Fibroblast of skin of abdomen (primary cell): ENCODE results near the gene EFCAB12. TPM values are rescaled to one million over a fixed set of nuclear protein-coding genes. Genes with fewer than 3 reads are reported as not detected.

Source experiments
- DNase-seq: peaks from one replicate; pipeline ENCODE4 v3.0.0-alpha.2; 2013
- polyA plus RNA-seq, 2 experiments: library from polyadenylated mRNA; unstranded; fragments of 120-200 nt; gene quantifications; one replicate each; pipeline ENCODE4 v1.2.1, GENCODE V29; 2013; ENCODE audit not compliant: insufficient read length in 2 of 2

The EFCAB12 gene
- polyA plus RNA-seq (2013, experiment 1 of 2; ENCODE audit: insufficient read length), result 0.09 TPM
- 0.07 TPM for polyA plus RNA-seq (2013, experiment 2 of 2; ENCODE audit: insufficient read length)

DNA sequence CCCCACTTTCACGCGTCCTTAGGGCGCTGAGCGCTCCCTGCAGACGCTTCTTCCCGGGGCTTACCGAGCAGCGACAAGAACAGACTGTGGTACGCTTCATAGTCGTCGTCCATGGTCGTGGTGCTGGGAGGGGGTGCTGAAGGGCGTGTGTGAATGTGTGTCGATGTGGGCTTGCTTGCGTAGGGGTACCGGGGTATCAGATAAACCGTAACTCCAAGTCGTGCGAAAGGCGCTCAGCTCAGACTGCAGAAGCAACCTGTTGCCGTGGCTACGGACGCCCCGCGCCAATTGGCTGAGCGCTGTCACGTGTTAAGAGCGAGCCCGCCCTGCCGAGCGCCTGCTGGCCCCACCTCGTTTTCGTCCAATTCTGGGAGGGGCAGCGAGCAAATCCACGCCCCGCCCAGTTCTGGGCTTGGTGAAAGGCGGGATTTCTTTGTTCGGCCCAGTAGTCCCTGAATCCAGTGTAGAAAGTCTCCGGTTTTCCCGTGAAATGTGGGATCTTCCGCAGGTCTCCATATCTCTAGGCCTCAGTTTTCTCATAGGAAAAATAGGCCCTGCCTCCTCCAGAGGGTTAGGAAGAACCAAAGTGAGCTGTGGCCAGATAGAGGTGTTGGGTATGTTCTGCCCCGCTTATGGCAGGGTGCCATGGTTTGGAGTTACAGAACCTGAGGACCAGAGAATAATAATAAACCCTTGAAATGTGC is at the start of gene EFCAB12:
TSS of gene EFCAB12 (minus strand) at position 261 of the 704 bp plus-strand sequence. CDS start at position 113, 148 bp downstream.
- peak; percentile 89 for DNase-seq

GRCh38 chr3:129476586-129476985 is 48.1 kb upstream of the EFCAB12 start:
- no peak for DNase-seq

DNA sequence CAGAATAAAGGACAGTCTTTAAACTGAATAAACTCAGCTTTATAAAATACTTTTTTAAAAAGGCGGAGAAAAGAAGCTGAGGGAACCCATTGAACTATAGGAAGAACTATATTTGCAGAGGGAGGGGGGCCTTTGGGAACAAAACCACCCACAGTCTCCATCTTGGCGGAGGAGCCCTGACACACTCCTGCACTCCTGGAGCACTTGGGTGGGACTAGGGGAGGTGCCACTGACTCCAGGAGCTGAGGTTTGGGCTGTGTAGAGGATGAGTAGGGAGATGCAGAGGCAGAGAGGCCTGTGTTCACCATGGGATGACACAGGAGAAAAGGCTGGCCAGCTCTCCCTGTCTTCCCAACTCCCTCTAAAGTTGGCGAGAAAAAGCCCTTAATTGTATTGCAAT is 47.4 kb upstream of the EFCAB12 start:
- no peak for DNase-seq

- DNase-seq, result no peak
Measured at GRCh38 chr3:129474984-129475804, 46.8 kb upstream of the EFCAB12 start.

DNA sequence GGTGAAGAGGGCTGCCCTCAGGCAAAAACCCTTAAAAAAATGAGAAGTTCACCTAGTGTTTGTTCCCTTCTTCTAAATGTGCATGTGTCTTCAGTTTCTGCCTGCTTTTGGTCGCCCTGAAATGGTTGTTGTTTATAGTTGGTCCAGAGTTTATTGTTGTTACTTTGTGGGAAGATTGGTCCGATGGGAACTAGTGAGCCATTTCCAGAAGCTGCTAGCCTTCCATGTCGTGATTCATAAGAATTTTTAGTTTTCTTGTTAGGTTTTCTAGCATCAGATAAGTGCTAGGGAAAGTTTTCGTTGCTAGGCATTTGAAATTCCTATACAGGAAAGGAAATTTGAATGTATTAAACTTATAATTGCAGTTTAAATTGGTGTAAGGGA is 45.3 kb upstream of the EFCAB12 start:
- DNase-seq, result no peak

DNA sequence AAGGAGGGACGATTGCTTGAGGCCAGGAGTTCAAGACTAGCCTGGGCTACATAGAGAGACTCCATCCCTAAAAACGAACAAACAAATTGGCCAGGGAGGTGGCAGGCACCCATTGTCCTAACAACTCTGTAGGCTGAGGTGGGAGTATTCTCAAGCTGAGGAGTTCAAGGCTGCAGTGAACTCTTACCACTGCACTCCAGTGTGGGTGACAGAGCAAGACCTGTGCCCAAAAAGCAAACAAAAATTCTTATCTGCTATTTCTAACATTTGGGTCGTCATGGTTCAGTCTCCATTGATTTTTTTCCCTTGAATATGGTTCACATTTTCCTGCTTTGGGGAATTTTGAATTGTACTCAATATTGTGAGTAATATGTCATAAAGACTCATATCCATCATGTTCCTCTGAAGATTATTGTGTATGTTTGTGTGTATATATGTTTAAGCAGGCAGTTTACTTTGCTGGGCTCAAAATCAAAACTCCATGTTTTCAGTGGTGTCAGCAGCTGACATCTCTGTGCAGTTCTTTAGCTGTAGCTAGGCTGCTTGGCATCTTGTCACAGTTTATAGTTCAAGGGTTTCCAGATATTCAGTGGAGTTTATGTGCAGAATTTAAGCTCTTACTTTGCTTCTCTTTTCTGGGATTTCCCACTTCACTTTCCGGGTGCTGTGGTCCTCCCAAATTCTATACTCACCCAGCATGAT is 44.8 kb upstream of the EFCAB12 start:
- DNase-seq, result no peak

GRCh38 chr3:129470861-129471260 is 42.4 kb upstream of the EFCAB12 start:
- DNase-seq, result no peak

DNA sequence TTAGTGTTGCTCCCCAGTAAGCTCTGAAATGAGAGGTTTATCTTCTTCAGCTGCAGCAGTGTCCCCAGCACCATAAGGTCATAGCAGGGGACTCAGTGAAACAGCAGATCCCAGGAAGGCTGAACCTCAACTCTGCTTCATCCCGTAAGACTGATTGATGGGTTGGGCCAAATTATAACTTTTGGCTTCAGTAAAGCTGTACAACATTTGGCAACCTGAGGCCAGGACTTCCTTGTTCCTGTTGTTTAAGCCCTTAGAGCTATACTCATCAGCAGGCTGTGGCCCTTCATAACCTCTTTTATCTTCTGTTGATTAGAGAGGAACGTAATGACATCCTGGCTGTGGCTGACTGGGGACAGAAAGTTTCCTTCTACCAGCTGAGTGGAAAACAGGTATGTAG is 40.6 kb upstream of the EFCAB12 start:
- DNase-seq, result no peak

GRCh38 chr3:129467932-129468331 is 39.5 kb upstream of the EFCAB12 start:
- DNase-seq, result no peak

- no peak for DNase-seq
Measured at GRCh38 chr3:129463716-129464115, 35.3 kb upstream of the EFCAB12 start.

DNA sequence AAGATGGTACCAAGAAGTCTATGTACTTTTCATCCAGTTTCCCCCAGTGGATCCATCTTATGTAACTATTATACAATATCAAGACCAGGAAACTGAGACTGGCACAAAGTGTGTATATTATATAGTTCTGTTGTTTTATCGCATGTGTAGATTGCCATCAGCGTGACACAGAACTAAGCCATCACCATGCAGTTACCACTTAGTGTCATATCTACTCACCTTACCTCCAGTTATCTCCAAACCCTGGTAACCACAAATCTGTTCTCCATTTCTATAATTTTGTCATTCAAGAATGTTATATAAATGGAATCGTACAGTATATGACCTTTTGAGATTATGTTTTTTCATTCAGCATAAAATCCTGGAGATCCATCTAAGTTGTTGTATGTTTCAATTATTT is 34.7 kb upstream of the EFCAB12 start:
- no peak for DNase-seq

GRCh38 chr3:129462361-129462968 is 34.0 kb upstream of the EFCAB12 start:
- DNase-seq, result no peak

GRCh38 chr3:129461461-129462146 is 33.2 kb upstream of the EFCAB12 start:
- no peak for DNase-seq

GRCh38 chr3:129461022-129461421 is 32.6 kb upstream of the EFCAB12 start:
- peak; percentile 34 for DNase-seq

- no peak for DNase-seq
Measured at GRCh38 chr3:129460572-129460971, 32.1 kb upstream of the EFCAB12 start.

DNA sequence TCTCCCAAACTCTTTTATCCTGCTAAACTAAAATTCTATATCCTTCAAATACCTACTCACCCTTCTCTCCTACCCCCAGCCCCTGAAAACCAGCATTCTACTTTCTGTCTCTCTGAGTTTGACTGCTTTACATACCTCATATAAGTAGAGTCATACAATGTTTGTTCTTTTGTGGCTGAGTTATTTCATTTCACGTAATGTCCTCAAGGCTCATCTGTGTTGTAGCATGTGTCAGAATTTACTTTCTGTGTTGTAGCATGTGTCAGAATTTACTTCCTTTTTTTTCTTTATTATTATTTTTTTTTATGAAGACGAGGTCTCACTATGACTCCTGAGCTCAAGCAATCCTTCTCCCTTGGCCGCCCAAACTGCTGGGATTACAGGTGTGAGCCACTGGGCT is 31.7 kb upstream of the EFCAB12 start:
- no peak for DNase-seq

GRCh38 chr3:129453732-129454131 is 25.3 kb upstream of the EFCAB12 start:
- DNase-seq, result no peak

DNA sequence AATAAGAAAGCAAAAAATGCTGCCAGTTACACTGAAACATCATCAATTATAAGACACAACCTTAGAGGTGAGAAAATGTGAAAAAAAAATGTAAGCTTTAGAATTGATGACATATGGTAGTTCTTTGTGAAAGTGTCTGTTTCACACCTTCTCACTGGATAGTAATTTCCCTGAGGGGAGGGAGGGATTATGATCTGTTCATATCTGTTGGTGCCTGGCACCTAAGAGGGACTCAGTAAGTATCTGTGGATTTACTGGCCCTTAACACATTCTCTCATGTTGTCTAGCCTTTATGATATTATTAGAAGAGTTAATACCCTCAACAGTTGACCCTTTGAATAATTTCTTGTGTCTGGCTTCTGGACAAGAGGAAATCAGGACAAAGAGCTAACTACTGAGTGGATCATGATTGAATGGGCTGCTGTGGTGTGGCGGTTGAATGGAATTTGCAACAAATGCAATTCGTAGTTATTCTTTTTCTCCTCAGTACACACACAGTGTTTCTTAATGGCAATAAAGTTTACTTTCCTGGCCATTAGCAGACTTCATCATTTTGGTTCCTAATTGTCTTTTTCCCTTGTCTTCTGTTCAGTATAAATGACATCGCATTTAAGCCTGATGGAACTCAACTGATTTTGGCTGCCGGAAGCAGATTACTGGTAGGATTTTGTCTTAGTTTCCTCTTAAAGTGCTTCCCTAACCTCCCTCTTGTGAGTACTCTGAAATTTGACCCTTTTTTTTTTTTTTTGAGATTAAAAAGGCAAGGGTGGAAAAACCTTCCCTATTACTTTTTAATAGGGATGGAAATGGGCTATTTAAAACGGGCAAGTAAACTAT is 21.1 kb upstream of the EFCAB12 start:
- DNase-seq, result no peak

- DNase-seq, result no peak
Measured at GRCh38 chr3:129448186-129448895, 19.9 kb upstream of the EFCAB12 start.

DNA sequence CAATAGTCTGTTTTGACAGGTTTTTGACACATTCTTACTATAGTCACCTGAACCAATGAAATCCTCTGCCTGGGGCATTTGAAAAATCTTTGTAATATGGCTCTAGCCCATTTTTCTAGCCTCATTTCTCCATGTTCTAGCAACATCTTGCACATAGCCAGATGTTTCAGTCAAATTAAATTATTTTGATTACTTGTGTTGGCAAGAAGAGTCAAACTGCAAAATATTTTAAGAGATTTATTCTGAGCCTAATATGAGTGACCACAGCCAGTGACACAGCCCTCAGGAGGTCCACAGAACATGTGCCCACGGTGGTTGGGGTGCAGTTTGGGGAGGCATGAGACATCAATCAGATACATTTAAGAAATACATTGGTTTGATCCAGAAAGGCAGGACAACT is 18.5 kb upstream of the EFCAB12 start:
- DNase-seq, result no peak

GRCh38 chr3:129445471-129445870 is 17.0 kb upstream of the EFCAB12 start:
- DNase-seq, result no peak
